Left ventricle myocardium inferior (tissue), 1 donor: ENCODE results near the gene KRTAP4-16. TPM values are rescaled to one million over a fixed set of nuclear protein-coding genes. Genes with fewer than 3 reads are reported as not detected.
"Not testable (repeated sequence)": the region's sequence is repeated elsewhere in the genome, so short reads cannot be mapped to it uniquely, and the experiment has no call there.

Experiments used
- DNase-seq: peaks from one replicate; pipeline ENCODE4 v3.0.0-alpha.2; 2020
- H3K27ac ChIP-seq: fragments of 200-600 bp; replicated peaks from 2 replicates; pipeline ENCODE4 v1.8.0; 2021
- H3K27me3 ChIP-seq: fragments of 200-600 bp; 2 replicates; pipeline ENCODE4 v1.8.0; 2021; ENCODE audit warnings: low read depth
- H3K36me3 ChIP-seq: fragments of 200-600 bp; 2 replicates; pipeline ENCODE4 v1.8.0; 2021
- H3K4me1 ChIP-seq: fragments of 200-600 bp; 2 replicates; pipeline ENCODE4 v1.8.0; 2021
- H3K4me3 ChIP-seq: fragments of 200-600 bp; 2 replicates; pipeline ENCODE4 v1.8.0; 2021; ENCODE audit warnings: mild to moderate bottlenecking, moderate library complexity
- H3K9me3 ChIP-seq: fragments of 200-600 bp; replicated peaks from 2 replicates; pipeline ENCODE4 v1.8.0; 2021
- intact Hi-C: fragments of 100-400 bp; cut with micrococcal nuclease; formaldehyde crosslinking; loops from one replicate; pipeline ENCODE4 v1.11.0; 2022
- long read RNA-seq: library from polyadenylated mRNA; unstranded; transcript quantifications from one replicate; pipeline ENCODE4 v2.0.0, GENCODE V29; 2021
- total RNA-seq: library from RNA; stranded (reverse); fragmentation: NEBNext Ultra II Directional; extraction: Animal tissue kit (Norgen Biotek cat#: 25700); gene quantifications from one replicate; pipeline ENCODE4 v1.2.1, GENCODE V29; 2021
- TF ChIP-seq, protein P1 (sequence below): fragments of 200-600 bp; IDR thresholded peaks from 2 replicates; pipeline ENCODE4 v1.8.0; 2021; ENCODE audit warnings: antibody characterized with exemption, mild to moderate bottlenecking, borderline replicate concordance
- donor health status: DM: no; HTN: yes; CAD: no; lungs with severe emphysema.

Gene KRTAP4-16
- total RNA-seq, result not detected
- long read RNA-seq, result 0 reads

DNA sequence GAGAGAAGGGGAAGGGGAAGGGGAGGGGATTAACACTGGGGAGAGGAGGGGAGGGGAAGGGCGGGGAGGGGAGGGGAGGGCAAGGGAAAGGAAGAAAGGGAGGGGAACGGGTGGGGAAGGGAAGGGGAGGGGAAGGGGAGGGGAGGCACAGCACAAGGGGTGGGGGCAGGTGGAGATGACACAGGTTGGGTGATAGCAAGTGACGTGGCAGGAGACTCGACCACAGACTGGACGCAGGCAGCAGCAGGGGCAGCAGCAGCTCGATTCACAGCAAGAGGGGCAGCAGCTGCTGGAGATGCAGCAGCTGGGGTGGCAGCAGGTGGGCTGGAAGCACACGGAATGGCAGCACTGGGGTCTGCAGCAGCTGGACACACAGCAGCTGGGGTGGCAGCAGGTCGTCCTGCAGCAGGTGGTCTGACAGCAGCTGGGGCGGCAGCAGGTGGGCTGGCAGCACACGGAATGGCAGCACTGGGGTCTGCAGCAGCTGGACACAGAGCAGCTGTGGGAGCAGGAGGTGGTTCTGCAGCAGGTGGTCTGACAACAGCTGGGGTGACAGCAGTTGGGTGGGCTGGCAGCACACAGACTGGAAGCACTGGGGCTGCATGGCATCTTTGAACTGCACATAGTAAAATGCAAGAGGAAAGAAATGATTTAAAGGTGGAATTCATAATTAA lies at the start of gene KRTAP4-16:
Gene KRTAP4-16 (minus strand): TSS at position 624 of the 674 bp plus-strand sequence. CDS start 0 bp downstream, at position 624.
- intact Hi-C loops, result no loop called here
- Histone ChIP-seq H3K4me3 (no peak within 1 kb of the TSS), H3K27me3 (peaks cover 55% of the 10 kb centered on the region), H3K36me3 (no peaks in the 10 kb centered on the region), H3K4me1 (no peaks in the 10 kb centered on the region), H3K27ac (no peak within 1 kb of the TSS), H3K9me3 (no peaks in the 10 kb centered on the region)
- DNase-seq, result no peak
- TF ChIP-seq, protein P1, sequence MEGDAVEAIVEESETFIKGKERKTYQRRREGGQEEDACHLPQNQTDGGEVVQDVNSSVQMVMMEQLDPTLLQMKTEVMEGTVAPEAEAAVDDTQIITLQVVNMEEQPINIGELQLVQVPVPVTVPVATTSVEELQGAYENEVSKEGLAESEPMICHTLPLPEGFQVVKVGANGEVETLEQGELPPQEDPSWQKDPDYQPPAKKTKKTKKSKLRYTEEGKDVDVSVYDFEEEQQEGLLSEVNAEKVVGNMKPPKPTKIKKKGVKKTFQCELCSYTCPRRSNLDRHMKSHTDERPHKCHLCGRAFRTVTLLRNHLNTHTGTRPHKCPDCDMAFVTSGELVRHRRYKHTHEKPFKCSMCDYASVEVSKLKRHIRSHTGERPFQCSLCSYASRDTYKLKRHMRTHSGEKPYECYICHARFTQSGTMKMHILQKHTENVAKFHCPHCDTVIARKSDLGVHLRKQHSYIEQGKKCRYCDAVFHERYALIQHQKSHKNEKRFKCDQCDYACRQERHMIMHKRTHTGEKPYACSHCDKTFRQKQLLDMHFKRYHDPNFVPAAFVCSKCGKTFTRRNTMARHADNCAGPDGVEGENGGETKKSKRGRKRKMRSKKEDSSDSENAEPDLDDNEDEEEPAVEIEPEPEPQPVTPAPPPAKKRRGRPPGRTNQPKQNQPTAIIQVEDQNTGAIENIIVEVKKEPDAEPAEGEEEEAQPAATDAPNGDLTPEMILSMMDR, result no peak

DNA sequence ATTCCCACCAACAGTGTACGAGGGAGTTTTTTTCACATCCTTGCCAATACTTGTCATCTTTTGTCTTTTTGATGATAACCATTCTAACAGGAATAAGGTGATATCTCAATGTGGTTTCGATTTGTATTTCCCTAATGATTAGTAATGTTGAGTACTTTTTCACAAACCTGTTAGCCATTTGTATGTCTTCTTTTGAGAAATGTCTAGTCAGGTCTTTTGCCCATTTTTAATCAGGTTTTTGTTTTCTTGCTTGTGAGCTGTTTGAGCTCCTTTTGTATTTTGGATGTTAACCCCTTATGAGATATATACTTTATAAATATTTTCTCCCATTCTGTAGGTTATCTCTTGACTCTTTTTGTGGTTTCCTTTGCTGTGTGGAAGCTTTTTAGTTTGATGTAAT lies 49.5 kb upstream of the KRTAP4-16 start:
- Histone ChIP-seq H3K4me1 (no peaks in the 10 kb centered on the region), H3K9me3 (peaks cover 12% of the 10 kb centered on the region), H3K27me3 (peaks cover 73% of the 10 kb centered on the region), H3K27ac (no peak overlapping the region), H3K4me3 (no peak overlapping the region), H3K36me3 (no peaks in the 10 kb centered on the region)
- DNase-seq, result no peak
- TF ChIP-seq, protein P1, result no peak
- intact Hi-C loops, result no loop called here

DNA sequence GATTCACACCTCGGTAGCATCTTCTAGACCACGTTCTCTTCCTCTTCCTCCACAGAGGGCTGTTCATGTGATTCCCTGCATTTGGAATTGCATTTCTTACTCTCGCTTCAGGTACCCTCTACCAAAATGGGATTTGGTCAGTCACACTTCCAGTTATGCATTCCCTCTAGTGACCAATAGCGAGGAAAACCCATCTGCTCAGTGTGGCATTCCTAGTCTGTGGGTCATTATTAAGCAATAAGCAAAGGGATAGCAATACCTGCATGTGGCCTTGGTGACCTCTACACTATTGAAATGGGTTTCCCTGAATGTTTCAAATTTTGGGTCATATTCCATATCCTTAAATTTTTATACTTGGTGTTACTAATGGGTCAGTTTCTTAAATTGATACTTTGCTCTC lies 48.0 kb upstream of the KRTAP4-16 start:
- TF ChIP-seq, protein P1, result no peak
- H3K4me3 ChIP-seq, result no peak overlapping the region
- no peaks in the 10 kb centered on the region for H3K36me3 ChIP-seq
- peaks cover 7% of the 10 kb centered on the region for H3K9me3 ChIP-seq
- intact Hi-C loops, result no loop called here
- DNase-seq, result no peak
- H3K27ac ChIP-seq, result no peak overlapping the region
- H3K27me3 ChIP-seq, result peaks cover 63% of the 10 kb centered on the region
- no peaks in the 10 kb centered on the region for H3K4me1 ChIP-seq

DNA sequence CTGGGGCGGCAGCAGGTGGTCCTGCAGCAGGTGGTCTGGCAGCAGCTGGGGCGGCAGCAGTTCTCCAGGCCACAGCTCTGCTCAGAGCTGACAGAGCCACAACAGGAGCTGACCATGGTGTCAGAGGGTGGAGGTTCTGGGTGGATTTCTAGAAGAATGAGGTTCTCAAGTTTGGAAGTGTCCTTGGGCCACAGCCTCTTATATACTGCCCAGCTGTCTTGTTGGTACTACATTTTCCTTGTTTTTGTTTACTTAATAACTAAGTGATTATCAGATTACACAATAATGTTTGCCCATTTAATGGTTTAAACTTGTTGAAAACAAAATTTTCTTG lies 47.6 kb upstream of the KRTAP4-16 start, which contains the start of gene KRTAP4-5:
Gene KRTAP4-5 (minus strand): TSS at position 174 of the 334 bp plus-strand sequence. CDS start 58 bp downstream, at position 116.
- TF ChIP-seq, protein P1, result no peak
- Histone ChIP-seq H3K9me3 (peaks cover 3% of the 10 kb centered on the region), H3K27ac (no peak within 1 kb of the TSS), H3K36me3 (no peaks in the 10 kb centered on the region), H3K4me1 (no peaks in the 10 kb centered on the region), H3K4me3 (no peak within 1 kb of the TSS), H3K27me3 (peaks cover 59% of the 10 kb centered on the region)
- intact Hi-C loops, result no loop called here
- DNase-seq, result no peak

DNA sequence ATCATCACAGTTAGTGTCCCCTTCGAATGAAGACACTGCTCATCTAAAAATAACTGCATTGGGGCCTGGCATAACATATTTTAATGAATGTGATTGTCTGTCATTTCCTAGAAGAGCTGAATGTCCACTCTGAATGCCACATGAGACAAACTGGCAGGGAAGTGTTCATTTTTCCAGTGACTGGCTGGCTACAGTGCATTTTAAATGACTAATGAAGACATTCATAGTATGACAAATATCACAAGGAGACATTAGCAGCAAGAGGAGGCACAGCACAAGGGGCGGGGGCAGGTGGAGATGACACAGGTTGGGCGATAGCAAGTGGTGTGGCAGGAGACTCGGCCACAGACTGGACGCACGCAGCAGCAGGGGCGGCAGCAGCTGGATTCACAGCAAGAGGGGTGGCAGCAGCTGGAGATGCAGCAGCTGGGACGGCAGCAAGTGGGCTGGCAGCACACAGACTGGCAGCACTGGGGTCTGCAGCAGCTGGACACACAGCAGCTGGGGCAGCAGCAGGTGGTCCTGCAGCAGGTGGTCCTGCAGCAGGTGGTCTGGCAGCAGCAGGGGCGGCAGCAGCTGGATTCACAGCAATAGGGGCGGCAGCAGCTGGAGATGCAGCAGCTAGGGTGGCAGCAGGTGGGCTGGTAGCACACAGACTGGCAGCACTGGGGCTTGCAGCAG lies 47.1 kb upstream of the KRTAP4-16 start:
- H3K4me3 ChIP-seq, intact Hi-C loops, H3K27ac ChIP-seq, H3K4me1 ChIP-seq, H3K36me3 ChIP-seq, DNase-seq, H3K9me3 ChIP-seq: not testable (repeated sequence)
- H3K27me3 ChIP-seq, result peaks cover 54% of the 10 kb centered on the region
